Measurements from ENCODE around the gene CYP17A1. TPM values are rescaled to one million over a fixed set of nuclear protein-coding genes. Genes with fewer than 3 reads are reported as not detected.

Gene CYP17A1
- total RNA-seq, 1 donor: under 0.01 TPM

GRCh38 chr10:102808380-102808779 is 28.8 kb downstream of the CYP17A1 start:
- Histone ChIP-seq H3K4me2 (ENCODE audit: insufficient read depth, low read length) (no peak overlapping the region), H3K4me1 (ENCODE audit: insufficient read depth, low read length) (peaks cover 6% of the 10 kb centered on the region), H3K36me3 (ENCODE audit: insufficient read depth, low read length) (peaks cover 41% of the 10 kb centered on the region), H3K27me3 (ENCODE audit: insufficient read depth, low read length) (no peaks in the 10 kb centered on the region), H3K27ac (ENCODE audit: low read depth, low read length) (no peak overlapping the region), H2AFZ (ENCODE audit: low read length) (no peak overlapping the region), H4K20me1 (ENCODE audit: insufficient read depth, low read length) (peaks cover 7% of the 10 kb centered on the region), H3K4me3 (ENCODE audit: insufficient read depth, low read length) (no peak overlapping the region), H3K79me2 (ENCODE audit: insufficient read depth, low read length) (peaks cover 30% of the 10 kb centered on the region), H3K9me3 (ENCODE audit: low read depth, low read length) (peaks cover 2% of the 10 kb centered on the region)
- TF ChIP-seq, protein P1, sequence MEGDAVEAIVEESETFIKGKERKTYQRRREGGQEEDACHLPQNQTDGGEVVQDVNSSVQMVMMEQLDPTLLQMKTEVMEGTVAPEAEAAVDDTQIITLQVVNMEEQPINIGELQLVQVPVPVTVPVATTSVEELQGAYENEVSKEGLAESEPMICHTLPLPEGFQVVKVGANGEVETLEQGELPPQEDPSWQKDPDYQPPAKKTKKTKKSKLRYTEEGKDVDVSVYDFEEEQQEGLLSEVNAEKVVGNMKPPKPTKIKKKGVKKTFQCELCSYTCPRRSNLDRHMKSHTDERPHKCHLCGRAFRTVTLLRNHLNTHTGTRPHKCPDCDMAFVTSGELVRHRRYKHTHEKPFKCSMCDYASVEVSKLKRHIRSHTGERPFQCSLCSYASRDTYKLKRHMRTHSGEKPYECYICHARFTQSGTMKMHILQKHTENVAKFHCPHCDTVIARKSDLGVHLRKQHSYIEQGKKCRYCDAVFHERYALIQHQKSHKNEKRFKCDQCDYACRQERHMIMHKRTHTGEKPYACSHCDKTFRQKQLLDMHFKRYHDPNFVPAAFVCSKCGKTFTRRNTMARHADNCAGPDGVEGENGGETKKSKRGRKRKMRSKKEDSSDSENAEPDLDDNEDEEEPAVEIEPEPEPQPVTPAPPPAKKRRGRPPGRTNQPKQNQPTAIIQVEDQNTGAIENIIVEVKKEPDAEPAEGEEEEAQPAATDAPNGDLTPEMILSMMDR (IDR thresholded peaks at IDR 0.05; ENCODE audit: extremely low read depth, low read depth, low read length): no peak
- DNase-seq (ENCODE audit: insufficient read length, low spot score, missing footprints): no peak

- DNase-seq (ENCODE audit: insufficient read length, low spot score, missing footprints): no peak
- TF ChIP-seq, protein P1 (IDR thresholded peaks at IDR 0.05; ENCODE audit: extremely low read depth, low read depth, low read length): no peak
Measured at GRCh38 chr10:102804382-102805055, 32.7 kb downstream of the CYP17A1 start.

GRCh38 chr10:102802920-102803534 is 34.2 kb downstream of the CYP17A1 start:
- Histone ChIP-seq H4K20me1 (ENCODE audit: insufficient read depth, low read length) (no peaks in the 10 kb centered on the region), H3K79me2 (ENCODE audit: insufficient read depth, low read length) (peaks cover 32% of the 10 kb centered on the region), H3K36me3 (ENCODE audit: insufficient read depth, low read length) (peaks cover 41% of the 10 kb centered on the region), H3K27me3 (ENCODE audit: insufficient read depth, low read length) (no peaks in the 10 kb centered on the region), H2AFZ (ENCODE audit: low read length) (no peak overlapping the region), H3K27ac (ENCODE audit: low read depth, low read length) (peak overlapping the region; percentile 94), H3K9me3 (ENCODE audit: low read depth, low read length) (peaks cover 2% of the 10 kb centered on the region), H3K4me1 (ENCODE audit: insufficient read depth, low read length) (peaks cover 35% of the 10 kb centered on the region), H3K4me3 (ENCODE audit: insufficient read depth, low read length) (no peak overlapping the region), H3K4me2 (ENCODE audit: insufficient read depth, low read length) (peak overlapping the region; percentile 34)
- TF ChIP-seq, protein P1 (IDR thresholded peaks at IDR 0.05; ENCODE audit: extremely low read depth, low read depth, low read length): no peak
- DNase-seq (ENCODE audit: insufficient read length, low spot score, missing footprints): peak; percentile 94

More at GRCh38 chr10:102804382-102805055, 32.7 kb downstream of the CYP17A1 start:
- Histone ChIP-seq H3K36me3 (ENCODE audit: insufficient read depth, low read length) (peaks cover 29% of the 10 kb centered on the region), H4K20me1 (ENCODE audit: insufficient read depth, low read length) (peaks cover 5% of the 10 kb centered on the region), H3K79me2 (ENCODE audit: insufficient read depth, low read length) (peaks cover 34% of the 10 kb centered on the region), H3K4me1 (ENCODE audit: insufficient read depth, low read length) (peaks cover 35% of the 10 kb centered on the region), H3K9me3 (ENCODE audit: low read depth, low read length) (peaks cover 2% of the 10 kb centered on the region), H2AFZ (ENCODE audit: low read length) (no peak overlapping the region), H3K27me3 (ENCODE audit: insufficient read depth, low read length) (no peaks in the 10 kb centered on the region), H3K4me3 (ENCODE audit: insufficient read depth, low read length) (no peak overlapping the region), H3K4me2 (ENCODE audit: insufficient read depth, low read length) (no peak overlapping the region), H3K27ac (ENCODE audit: low read depth, low read length) (peak overlapping the region; percentile 42)

DNA sequence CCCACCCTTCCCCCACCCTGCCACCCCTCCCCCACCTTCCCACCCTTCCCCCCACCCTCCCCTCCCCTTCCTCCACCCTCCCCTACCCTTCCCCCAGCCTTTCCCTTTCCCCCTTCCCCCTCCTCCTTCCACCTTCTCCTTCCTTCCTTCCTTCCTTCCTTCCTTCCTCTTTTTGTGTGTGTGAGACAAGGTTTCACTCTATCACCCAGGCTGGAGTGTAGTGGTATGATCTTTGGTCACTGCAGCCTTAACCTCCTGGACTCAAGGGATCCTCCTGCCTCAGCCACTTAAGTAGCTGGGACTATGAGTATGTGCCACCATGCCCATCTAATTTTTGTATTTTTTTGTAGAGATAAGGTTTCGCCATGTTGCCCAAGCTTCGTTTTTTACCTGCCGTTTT is 35.2 kb downstream of the CYP17A1 start:
- H2AFZ ChIP-seq (ENCODE audit: low read length): no peak overlapping the region
- peaks cover 36% of the 10 kb centered on the region for H3K4me1 ChIP-seq (ENCODE audit: insufficient read depth, low read length)
- H3K79me2 ChIP-seq (ENCODE audit: insufficient read depth, low read length): peaks cover 36% of the 10 kb centered on the region
- no peaks in the 10 kb centered on the region for H4K20me1 ChIP-seq (ENCODE audit: insufficient read depth, low read length)
- TF ChIP-seq, protein P1 (IDR thresholded peaks at IDR 0.05; ENCODE audit: extremely low read depth, low read depth, low read length): no peak
- H3K27ac ChIP-seq (ENCODE audit: low read depth, low read length): peak overlapping the region; percentile 94
- no peaks in the 10 kb centered on the region for H3K27me3 ChIP-seq (ENCODE audit: insufficient read depth, low read length)
- DNase-seq (ENCODE audit: insufficient read length, low spot score, missing footprints): no peak
- H3K4me3 ChIP-seq (ENCODE audit: insufficient read depth, low read length): no peak overlapping the region
- H3K4me2 ChIP-seq (ENCODE audit: insufficient read depth, low read length): no peak overlapping the region
- peaks cover 2% of the 10 kb centered on the region for H3K9me3 ChIP-seq (ENCODE audit: low read depth, low read length)
- H3K36me3 ChIP-seq (ENCODE audit: insufficient read depth, low read length): peaks cover 45% of the 10 kb centered on the region

All from osteoblast (primary cell).